GM12873 (cell line): Measurements from ENCODE around the gene RBBP4.

Experiments used
- TF ChIP-seq, protein P1 (sequence below): IDR thresholded peaks from 2 replicates; pipeline ENCODE4 v1.5.1; 2012; ENCODE audit warnings: low read depth, mild to moderate bottlenecking, moderate library complexity, low read length, control low read depth; ENCODE audit not compliant: insufficient read depth; ENCODE audit errors: missing control alignments

Gene RBBP4

DNA sequence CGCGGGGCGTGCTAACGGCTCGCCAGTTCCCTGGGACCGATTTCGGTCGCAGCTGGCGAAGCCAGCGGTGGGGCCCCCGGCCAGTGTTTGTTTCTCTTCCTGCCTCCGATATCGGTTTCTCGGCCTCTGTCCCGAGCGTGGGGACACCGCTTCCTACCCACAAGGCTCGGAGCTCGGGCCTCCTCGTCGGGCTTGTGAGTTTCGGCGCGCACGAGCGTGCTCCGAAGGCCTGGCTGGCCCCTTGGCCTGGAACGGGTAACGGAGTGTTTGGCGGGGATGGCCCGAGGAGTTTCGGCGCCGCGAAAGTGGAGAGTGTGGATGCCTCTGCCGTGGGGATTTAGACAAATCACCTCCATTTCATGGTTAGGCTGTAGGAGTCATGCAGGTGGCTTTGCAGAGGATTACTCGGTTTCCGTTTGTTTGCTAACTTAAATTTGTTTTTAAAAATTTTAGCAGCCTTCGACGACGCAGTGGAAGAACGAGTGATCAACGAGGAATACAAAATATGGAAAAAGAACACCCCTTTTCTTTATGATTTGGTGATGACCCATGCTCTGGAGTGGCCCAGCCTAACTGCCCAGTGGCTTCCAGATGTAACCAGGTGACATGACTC lies 559 bp downstream of the RBBP4 start:
- TF ChIP-seq, protein P1, sequence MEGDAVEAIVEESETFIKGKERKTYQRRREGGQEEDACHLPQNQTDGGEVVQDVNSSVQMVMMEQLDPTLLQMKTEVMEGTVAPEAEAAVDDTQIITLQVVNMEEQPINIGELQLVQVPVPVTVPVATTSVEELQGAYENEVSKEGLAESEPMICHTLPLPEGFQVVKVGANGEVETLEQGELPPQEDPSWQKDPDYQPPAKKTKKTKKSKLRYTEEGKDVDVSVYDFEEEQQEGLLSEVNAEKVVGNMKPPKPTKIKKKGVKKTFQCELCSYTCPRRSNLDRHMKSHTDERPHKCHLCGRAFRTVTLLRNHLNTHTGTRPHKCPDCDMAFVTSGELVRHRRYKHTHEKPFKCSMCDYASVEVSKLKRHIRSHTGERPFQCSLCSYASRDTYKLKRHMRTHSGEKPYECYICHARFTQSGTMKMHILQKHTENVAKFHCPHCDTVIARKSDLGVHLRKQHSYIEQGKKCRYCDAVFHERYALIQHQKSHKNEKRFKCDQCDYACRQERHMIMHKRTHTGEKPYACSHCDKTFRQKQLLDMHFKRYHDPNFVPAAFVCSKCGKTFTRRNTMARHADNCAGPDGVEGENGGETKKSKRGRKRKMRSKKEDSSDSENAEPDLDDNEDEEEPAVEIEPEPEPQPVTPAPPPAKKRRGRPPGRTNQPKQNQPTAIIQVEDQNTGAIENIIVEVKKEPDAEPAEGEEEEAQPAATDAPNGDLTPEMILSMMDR: no peak

DNA sequence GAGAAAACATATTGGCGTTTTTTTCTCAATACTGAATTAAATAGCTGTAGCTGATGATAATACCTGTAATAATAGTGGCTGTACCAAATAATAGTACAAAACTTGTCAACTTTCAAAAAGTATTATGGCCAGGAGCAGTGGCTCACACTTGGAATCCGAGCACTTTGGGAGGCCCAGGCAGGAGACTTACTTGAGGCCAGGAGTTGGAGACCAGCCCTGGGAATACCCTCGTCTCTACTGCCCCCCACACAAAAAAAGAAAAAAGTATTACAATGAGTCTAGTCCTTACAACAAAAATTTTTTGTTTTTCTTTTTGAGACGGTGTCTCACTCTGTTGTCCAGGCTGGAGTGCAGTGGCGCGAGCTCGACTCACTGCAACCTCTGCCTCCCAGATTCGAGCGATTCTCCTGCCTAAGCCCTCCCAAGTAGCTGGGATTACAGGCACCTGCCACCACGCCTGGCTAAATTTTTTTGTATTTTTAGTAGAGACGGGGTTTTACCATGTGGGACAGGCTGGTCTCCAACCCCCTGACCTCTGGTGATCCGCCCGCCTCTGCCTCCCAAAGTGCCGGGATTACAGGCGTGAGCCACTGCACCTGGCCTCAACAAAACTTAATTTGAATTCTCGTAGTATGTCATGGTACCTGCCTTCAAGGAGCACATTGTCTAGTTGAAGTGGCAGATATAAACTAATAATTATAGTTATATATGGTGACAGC lies 1.4 kb downstream of the RBBP4 start:
- TF ChIP-seq, protein P1: no peak

DNA sequence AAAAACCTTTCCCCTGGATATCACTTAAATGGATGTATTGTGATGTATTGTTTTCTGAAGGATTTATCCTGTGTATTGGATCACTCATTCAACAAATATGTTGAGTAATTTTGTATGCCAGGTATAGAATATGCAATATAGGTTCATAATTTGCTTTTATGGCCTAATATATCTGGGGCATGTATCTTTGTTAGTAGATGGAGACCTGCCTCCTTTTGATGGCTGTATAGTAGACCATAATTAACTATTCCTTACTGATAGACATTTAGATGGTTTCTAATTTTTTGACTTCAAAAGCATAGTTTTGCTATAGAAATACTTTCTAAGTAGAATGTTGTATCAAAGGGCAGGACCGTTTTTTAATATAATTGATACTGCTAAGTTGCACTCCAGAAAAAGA lies 8.6 kb downstream of the RBBP4 start:
- TF ChIP-seq, protein P1: no peak

DNA sequence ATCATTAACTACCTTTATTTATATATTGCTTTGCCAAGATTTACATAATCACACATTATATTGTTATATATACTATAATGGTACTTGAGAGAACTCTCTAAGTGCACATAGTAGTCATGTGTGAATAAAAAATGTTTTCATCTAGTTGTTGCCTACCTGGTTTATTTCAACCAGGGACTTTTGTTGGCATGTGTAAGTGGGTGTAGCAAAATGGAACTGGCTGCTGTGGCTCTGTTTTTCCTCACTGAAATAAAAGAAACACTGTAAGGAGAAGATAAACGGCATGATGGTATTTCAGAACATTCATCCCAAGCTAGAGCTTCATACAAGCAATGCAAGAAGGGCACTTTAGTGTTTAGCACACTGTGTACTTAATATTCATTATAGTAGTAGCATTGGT lies 14.9 kb downstream of the RBBP4 start:
- TF ChIP-seq, protein P1: no peak

DNA sequence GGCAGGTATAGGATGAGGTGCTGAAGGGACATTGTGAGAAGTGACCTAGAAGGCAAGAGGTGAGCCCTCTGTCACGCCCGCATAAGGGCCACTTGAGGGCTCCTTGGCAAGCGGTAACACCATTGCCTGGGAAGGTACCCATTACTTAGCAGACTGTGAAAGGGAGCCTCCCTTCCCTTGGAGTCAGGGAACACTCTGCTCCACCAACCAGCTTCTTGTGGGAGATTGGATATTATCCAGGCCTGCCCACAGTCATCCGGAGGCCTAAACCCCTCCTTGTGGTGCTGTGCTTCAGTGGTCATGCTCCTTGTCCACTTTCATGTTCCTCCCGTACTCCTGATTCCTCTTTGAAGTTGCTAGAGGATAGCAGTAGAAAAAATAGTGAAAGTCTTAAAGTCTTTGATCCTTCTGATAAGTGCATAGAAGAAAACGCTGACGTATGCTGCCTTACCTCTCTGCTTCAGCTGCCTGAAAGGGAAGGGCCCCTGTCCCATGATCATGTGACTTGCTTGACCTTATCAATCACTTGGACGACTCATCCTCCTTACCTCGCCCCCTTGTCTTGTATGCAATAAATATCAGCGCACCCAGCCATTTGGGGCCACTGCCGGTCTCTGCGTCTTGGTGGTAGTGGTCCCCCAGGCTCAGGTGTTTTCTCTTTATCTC lies 16.0 kb downstream of the RBBP4 start:
- TF ChIP-seq, protein P1: no peak

DNA sequence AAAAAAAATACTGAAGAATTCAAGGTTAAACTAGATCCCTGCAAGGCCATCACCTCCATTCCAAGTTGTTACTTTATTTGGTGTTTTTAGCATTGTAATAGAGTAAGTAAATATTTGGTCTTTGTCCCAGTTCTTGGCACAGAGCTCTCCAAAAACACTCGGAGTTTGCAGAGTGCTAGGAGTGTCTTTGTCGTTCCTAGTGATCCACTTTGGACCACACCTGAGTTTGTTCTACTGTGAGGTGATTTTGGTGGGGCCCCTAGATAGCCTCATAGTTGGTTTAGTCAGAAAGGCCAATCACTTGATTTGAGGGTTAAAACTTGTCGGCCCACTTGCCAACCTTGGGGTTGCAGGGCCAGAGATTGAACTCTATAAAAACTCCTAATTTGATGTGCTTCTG lies 25.9 kb downstream of the RBBP4 start:
- TF ChIP-seq, protein P1: no peak

DNA sequence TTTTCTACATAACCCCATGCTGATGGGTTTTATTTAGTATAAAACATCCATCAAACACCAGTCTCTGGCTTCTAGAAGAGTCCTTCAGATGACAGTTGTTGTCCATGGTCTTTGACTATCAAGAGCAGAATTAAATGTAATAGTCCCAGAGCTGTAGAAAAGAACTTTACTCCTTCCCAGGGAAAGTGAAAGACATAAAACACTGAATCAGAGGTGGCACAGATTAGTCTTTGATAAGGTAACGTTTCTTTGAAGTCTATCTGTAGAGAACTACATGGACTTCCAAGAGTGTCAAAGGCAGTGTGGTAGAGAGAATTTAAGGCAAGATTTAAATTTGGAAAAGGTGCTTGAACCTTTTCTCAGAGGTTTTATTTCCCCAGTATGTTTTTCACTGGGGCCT lies 29.6 kb downstream of the RBBP4 start:
- TF ChIP-seq, protein P1: no peak
